CD4-positive, alpha-beta T cell treated with Interleukin-10 for 1 hour (primary cell): ENCODE measurements around the gene TMEM175.

Source experiments
- DNase-seq: peaks from one replicate; pipeline ENCODE4 v3.0.0-alpha.2; 2020

Gene TMEM175

GRCh38 chr4:960636-961350, 28.5 kb downstream of the TMEM175 start:
- DNase-seq = no peak

DNA sequence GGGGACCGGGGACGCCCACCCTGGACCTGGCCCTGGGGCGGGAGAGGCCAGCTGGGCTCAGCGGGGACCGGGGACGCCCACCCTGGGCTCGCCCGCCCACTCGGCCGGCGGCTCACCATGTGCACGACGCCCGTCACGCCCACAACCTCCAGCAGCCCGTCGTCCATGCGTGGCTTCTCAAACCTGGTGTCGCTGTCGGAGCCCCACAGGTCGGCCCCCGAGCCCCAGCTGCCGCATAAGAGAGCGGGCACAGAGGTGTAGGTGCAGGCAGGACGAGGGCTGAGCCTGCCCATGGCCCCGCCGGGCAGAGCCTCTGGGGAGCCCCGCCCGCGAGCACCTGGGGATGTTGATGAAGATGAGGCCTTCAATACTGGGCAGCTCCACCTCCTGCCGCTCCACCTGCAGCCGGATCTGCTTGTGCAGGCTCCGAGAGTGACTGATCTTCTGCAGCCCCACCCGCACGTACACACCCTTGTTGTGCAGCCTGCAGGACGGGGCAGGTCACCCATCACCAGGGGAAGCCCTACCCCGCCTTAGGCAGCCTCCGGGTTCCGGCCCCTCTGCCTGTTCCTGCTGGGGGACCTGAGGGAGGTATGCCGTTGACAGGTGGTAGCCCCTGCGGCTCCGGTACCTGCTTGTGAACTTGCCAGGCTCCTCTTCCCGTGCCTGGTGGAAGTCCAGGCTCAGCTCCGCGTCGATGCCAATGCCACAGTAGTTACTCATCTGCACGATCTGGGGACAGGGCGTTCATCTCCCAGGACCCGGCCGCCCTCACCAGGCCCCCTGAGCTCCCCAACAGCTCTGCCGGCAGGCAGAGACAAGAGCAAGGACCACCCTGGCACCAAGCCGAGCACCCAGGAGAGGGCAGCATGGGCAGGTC, 29.3 kb downstream of the TMEM175 start:
- no peak for DNase-seq

DNA sequence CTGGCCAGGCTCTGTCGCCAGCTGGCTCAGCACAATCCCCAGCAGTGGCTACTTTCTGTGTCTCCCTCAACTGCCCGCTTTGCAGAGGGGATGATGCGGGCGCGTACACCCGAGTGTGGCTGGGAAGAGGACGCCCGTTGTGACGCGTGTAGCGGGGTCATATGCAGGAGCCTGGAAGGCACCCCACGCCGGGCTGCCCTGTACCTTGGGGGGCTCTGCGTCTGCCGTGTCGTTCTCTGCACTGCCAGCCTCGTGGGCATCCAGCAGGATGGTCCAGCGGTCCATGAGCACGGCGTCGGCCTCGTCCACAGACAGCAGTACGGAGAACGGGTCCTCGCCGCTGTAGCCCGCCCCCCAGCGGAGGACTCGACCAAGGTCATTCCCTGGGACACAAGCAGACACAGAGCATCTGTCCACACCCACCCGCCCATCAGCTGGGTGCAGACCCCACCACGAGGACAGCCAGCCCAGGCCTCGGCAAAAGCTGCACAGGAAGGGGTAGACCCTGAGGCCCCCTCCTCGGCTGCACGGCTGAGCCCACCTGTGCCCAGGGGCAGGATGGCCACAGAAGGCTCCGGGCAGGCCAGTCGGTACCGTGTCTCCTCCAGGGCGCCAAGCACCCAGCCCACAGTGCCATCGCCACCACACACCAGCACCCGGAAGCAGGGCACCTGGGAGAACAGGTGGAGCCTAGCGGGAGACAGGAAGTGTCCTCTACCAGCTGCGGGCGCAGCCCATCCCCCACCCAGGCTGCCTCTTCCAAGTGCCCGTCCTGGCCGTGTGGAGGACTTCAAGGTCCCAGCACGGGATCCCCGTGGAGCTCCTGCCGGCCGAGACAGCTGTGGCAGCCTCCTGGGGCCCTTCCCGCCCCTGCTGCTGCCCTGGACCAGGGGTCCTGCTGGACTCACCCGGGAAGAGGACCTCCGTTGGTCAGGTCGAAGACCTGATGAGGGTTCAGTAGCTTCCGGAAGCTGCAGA, 30.3 kb downstream of the TMEM175 start:
- DNase-seq = no peak

DNA sequence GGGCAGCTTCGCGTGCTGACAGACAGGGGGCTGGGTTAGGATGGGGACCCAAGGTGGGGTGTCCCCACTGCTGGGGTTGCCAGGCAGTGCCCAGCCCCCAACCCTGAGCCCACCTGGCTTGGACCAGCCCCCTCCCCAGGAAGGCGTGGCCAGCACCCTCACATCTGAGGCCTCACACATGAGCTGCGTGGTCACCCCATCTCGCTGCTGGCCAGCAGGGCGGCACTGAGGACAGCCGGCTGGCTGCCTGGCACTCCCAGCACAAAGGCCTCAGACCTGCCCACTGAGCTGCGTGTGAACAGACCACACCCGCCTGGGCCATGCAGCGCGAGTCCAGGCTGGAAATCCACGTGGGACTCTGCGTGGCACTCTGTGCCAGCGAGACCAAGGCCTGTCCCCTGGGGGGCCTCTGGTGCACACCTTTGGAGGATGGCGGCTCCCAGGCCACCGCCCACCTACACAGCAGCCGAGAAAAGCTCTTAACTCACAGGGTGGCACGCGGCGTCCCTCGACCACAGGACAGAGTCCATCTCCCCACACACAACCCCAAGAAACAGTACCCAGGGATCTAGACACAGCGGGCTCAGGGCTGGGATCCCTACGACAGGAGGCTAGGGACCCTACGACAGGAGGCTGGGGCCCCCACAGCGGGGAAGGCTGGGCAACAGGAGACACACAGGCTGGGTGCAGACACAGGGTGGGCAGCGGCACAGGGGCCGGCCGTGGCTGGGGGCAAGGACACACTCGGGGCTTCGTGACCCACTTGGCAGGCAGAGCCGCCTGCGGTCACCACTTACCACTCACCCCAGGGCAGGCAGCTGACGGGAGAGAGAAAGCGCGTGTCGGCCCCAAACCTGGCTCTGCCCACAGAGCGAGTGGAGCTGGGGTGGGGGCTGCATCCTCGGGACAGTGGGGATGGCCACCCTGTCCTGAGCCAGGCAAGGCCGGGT, 31.3 kb downstream of the TMEM175 start:
- DNase-seq = no peak

DNA sequence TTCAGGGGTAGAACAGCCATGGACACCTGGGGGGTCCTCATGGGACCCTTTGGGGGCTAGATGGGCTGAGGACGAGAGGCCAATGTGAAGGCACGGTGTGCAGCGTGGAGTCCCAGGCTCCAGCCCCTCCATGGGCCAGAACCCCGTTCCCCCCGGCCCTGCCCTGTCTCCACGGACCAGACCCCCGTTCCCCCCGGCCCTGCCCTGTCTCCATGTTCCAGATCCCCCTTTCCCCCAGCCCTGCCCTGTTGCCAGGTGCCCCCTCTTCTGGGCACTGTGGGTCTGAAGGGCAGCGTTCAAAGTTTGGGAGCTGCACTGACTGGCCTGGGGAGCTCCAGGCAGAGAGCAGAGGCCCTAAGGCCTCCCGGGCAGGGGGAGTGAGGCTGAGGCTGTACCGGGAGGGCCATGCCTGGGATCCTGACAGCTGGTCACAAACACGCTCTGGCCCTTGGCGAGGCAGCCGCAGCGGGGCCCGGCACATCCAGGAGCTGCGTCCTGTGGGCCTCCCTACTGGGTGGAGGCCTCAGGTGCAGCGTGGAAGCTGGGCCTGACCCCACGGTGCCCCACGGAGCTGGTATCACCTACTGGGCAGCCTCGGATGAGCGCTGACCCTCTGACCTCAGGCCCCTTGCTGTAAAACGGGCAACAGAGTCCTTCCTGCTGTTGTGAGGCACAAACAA, 32.2 kb downstream of the TMEM175 start:
- no peak for DNase-seq

- DNase-seq = no peak
These were observed 32.9 kb downstream of the TMEM175 start for GRCh38 chr4:965048-965765.

GRCh38 chr4:965766-966134, 33.5 kb downstream of the TMEM175 start:
- DNase-seq = no peak

DNA sequence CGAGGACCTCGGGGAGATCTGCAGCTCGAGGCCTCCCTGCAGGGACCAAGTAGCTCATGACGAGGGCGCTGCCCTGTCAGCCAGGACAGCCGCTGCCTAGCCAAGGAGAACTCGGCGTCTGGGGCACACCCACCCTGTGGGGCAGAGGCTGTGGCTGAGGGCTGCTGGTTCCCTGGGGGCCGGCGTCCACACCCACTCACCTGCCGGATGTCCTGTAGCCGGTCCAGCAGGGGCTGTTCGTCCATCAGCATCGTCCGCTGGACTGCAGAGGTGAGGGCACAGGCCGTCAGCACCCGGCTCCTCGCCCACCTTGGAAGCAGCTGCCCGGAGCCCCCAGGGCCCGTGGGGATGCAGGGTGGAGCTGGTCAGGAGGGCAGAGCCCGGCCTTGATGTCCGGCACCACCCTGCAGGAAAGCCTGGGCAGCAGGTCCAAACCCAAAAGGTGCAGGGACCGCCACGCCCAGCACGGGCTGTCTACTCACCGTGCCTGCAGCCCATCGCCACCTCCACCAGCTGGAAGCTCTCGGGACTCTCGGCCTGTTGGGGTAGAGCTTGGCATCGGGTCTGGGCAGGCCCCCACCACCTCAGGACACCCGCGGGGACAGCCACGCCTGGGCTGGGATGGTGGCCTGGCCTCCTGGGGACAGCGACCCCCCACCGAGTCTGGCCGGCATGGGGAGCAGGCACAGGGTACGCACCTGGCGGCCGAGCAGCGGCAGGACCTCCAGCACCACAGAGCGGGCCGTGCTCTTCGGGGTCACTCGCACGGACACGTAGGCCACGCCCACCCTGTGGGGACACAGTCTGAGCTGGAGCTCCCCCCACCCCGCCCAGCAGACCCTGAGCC, 34.2 kb downstream of the TMEM175 start:
- DNase-seq = no peak

DNA sequence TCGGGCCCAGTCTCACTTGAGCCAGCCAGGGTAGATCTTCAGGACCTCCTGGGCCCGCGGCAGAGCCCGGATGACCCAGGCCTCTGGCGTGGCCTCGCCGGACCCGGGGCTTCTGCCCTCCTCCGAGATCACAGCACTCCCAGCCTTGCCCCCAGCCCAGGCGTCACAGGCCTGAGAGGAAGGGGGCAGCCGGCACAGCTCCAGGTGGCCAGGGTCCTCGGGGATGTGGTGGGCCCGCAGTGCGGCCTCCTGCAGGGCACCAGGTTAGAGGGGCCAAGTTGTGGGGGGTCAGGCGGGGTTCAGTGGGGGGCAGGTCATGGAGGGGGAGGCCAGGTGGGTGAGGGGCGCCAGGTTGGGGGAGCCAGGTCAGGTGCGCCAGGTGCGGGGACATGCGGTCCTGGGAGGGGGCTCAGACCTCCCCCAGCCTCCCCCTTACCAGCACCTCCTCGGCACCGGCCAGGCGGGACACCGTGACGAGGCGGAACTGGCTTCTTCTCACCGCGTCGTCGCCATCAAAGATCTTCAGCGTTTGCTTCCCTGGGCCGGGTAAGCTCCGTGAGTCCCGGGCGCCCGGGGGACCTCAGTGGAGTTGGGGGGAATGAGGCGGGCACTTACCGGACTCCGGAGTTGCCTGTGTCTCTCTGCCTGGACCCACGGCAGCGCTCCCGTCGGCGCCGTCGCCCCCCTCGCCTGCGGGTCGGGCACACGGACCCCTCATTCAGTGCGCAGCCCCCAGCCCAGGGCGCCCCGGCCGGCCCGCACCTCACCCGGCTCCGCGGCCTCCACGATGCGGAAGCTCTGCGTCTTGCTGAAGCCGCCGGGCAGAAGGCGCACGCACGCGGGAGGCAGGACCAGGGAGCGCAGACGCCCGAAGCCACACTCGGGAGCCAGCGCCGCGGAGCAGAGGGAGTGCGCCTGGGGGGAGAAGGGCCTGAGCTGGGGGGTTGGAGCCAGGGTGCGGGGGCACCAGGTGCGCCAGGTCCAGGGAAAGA, 35.1 kb downstream of the TMEM175 start:
- DNase-seq = no peak

- DNase-seq = no peak
These were observed 36.0 kb downstream of the TMEM175 start for GRCh38 chr4:968221-968620.

- DNase-seq = no peak
These were observed 36.5 kb downstream of the TMEM175 start for GRCh38 chr4:968621-969394.

DNA sequence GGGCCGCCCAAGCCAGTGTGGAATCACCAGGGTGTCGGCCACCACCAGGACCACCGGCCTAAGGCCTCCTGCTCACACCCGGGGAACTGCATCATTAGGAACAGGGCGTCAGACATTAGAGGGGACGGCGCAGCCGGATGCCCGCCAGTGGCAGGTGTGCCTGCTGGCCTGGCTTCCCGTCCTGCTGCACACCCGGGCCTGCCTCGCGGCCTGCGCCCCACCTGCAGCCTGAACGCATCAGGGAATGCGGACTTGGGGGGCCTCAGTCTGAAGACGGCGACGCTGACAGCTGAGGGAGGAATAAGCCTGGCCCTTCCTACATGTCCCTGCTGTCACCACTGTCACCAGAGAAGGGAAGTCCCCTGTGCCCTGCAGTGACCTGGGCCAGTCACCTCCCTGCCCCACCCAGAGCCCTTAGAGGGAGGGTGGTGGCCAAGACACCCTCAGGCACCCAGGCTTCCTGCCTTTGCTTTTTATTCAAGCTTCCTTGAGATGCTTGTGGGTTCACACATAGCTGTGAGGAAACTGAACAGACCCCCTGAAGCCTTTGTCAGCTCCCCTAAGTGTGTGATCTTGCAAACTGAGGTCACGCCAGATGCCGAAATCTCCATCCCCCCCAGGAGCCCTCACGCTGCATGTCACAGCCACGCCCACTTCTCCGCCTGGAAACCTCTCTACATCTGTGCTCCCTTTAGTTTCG, 37.9 kb downstream of the TMEM175 start:
- DNase-seq = peak; percentile 76

DNA sequence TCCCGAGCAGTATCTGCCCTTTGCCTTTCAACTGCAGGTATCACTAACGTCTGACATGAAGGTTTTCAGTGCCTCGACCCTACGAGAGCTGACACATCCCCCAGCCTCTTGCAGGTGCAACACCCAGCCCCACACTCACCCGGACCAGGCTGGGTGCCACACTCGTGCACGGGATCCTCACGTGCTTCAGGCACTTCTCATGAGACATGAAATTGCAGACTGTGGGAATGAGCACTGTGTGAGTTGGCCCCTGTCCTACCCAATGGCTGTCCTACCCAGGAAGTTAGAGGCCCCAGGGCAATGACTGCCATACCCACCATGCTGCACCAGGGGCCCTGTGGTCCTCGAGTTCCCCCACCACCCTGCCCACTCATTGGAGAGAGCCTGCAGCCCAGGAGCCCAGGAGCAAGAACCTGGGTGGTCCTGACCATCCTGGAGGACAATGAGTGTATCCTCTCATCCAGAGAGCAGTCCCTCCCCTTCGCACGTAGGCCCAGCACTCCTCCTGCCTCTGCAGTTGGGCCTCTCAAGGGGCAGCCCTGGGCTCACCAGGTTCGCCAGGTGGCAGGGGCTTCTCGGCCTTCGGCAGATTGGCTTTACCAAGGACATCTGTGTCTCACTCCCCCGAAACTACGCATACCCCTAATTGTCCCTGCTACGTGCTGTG, 38.7 kb downstream of the TMEM175 start:
- no peak for DNase-seq

- no peak for DNase-seq
These were observed 39.6 kb downstream of the TMEM175 start for GRCh38 chr4:971666-972500.
